Rectal smooth muscle tissue (tissue), 1 donor: Measurements from ENCODE around the gene GALNT13.

Experiments
- H3K27ac ChIP-seq: one replicate; pipeline ENCODE4 v1.7.0; 2013; ENCODE audit warnings: low read depth, low read length, inconsistent platforms
- H3K27me3 ChIP-seq: one replicate; pipeline ENCODE4 v1.7.0; 2013; ENCODE audit warnings: low read length; ENCODE audit not compliant: control insufficient read depth, insufficient read depth
- H3K36me3 ChIP-seq: one replicate; pipeline ENCODE4 v1.7.0; 2013; ENCODE audit warnings: low read length; ENCODE audit not compliant: control insufficient read depth, insufficient read depth
- H3K4me1 ChIP-seq: one replicate; pipeline ENCODE4 v1.7.0; 2013; ENCODE audit warnings: low read length; ENCODE audit not compliant: control insufficient read depth, insufficient read depth
- H3K4me3 ChIP-seq: one replicate; pipeline ENCODE4 v1.7.0; 2013; ENCODE audit warnings: low read length
- H3K9ac ChIP-seq: one replicate; pipeline ENCODE4 v1.7.0; 2013; ENCODE audit warnings: low read length

Gene GALNT13

GRCh38 chr2:154427453-154427852 is 555.7 kb downstream of the GALNT13 start:
- H3K27ac ChIP-seq: no peak overlapping the region
- H3K9ac ChIP-seq: no peak overlapping the region
- no peaks in the 10 kb centered on the region for H3K36me3 ChIP-seq
- no peaks in the 10 kb centered on the region for H3K4me1 ChIP-seq
- H3K27me3 ChIP-seq: no peaks in the 10 kb centered on the region
- no peak overlapping the region for H3K4me3 ChIP-seq

- H3K9ac ChIP-seq: no peak overlapping the region
- H3K27me3 ChIP-seq: no peaks in the 10 kb centered on the region
- no peak overlapping the region for H3K27ac ChIP-seq
- no peaks in the 10 kb centered on the region for H3K36me3 ChIP-seq
- no peaks in the 10 kb centered on the region for H3K4me1 ChIP-seq
- no peak overlapping the region for H3K4me3 ChIP-seq
These were observed 556.3 kb downstream of the GALNT13 start for GRCh38 chr2:154428022-154428421.

- no peaks in the 10 kb centered on the region for H3K27me3 ChIP-seq
These were observed 561.3 kb downstream of the GALNT13 start for GRCh38 chr2:154433010-154433409.

GRCh38 chr2:154437104-154437503 is 565.4 kb downstream of the GALNT13 start:
- Histone ChIP-seq H3K36me3 (no peaks in the 10 kb centered on the region), H3K9ac (no peak overlapping the region), H3K27me3 (no peaks in the 10 kb centered on the region), H3K4me3 (no peak overlapping the region), H3K27ac (no peak overlapping the region), H3K4me1 (no peaks in the 10 kb centered on the region)

More at GRCh38 chr2:154433010-154433409, 561.3 kb downstream of the GALNT13 start:
- no peak overlapping the region for H3K4me3 ChIP-seq
- no peaks in the 10 kb centered on the region for H3K4me1 ChIP-seq
- H3K9ac ChIP-seq: no peak overlapping the region
- no peaks in the 10 kb centered on the region for H3K36me3 ChIP-seq
- no peak overlapping the region for H3K27ac ChIP-seq

GRCh38 chr2:154439156-154439555 is 567.4 kb downstream of the GALNT13 start:
- no peak overlapping the region for H3K27ac ChIP-seq
- no peak overlapping the region for H3K4me3 ChIP-seq
- H3K27me3 ChIP-seq: no peaks in the 10 kb centered on the region
- no peaks in the 10 kb centered on the region for H3K4me1 ChIP-seq
- H3K36me3 ChIP-seq: no peaks in the 10 kb centered on the region
- H3K9ac ChIP-seq: no peak overlapping the region

GRCh38 chr2:154443919-154444318 is 572.2 kb downstream of the GALNT13 start:
- Histone ChIP-seq H3K27me3 (no peaks in the 10 kb centered on the region), H3K4me1 (no peaks in the 10 kb centered on the region), H3K27ac (no peak overlapping the region), H3K36me3 (no peaks in the 10 kb centered on the region), H3K9ac (no peak overlapping the region), H3K4me3 (no peak overlapping the region)

GRCh38 chr2:154446324-154446723 is 574.6 kb downstream of the GALNT13 start:
- H3K4me3 ChIP-seq: no peak overlapping the region
- H3K4me1 ChIP-seq: no peaks in the 10 kb centered on the region
- H3K27ac ChIP-seq: no peak overlapping the region
- H3K36me3 ChIP-seq: no peaks in the 10 kb centered on the region
- H3K27me3 ChIP-seq: no peaks in the 10 kb centered on the region
- no peak overlapping the region for H3K9ac ChIP-seq

GRCh38 chr2:154447727-154448418 is 576.2 kb downstream of the GALNT13 start:
- Histone ChIP-seq H3K36me3 (no peaks in the 10 kb centered on the region), H3K9ac (no peak overlapping the region), H3K27me3 (no peaks in the 10 kb centered on the region), H3K27ac (no peak overlapping the region), H3K4me1 (no peaks in the 10 kb centered on the region), H3K4me3 (no peak overlapping the region)

- Histone ChIP-seq H3K4me1 (no peaks in the 10 kb centered on the region), H3K4me3 (no peak overlapping the region), H3K27ac (no peak overlapping the region), H3K9ac (no peak overlapping the region), H3K36me3 (no peaks in the 10 kb centered on the region), H3K27me3 (no peaks in the 10 kb centered on the region)
These were observed 578.4 kb downstream of the GALNT13 start for GRCh38 chr2:154449951-154450658.

- H3K9ac ChIP-seq: no peak overlapping the region
- no peaks in the 10 kb centered on the region for H3K27me3 ChIP-seq
- no peaks in the 10 kb centered on the region for H3K36me3 ChIP-seq
- H3K4me1 ChIP-seq: no peaks in the 10 kb centered on the region
- no peak overlapping the region for H3K4me3 ChIP-seq
- no peak overlapping the region for H3K27ac ChIP-seq
These were observed 580.7 kb downstream of the GALNT13 start for GRCh38 chr2:154452471-154452870.

- Histone ChIP-seq H3K4me1 (no peaks in the 10 kb centered on the region), H3K27me3 (no peaks in the 10 kb centered on the region), H3K36me3 (no peaks in the 10 kb centered on the region), H3K9ac (no peak overlapping the region), H3K4me3 (no peak overlapping the region), H3K27ac (no peak overlapping the region)
These were observed 581.3 kb downstream of the GALNT13 start for GRCh38 chr2:154452906-154453493.

- Histone ChIP-seq H3K27me3 (no peaks in the 10 kb centered on the region), H3K4me1 (no peaks in the 10 kb centered on the region), H3K36me3 (no peaks in the 10 kb centered on the region), H3K27ac (no peak overlapping the region), H3K4me3 (no peak overlapping the region), H3K9ac (no peak overlapping the region)
These were observed 583.4 kb downstream of the GALNT13 start for GRCh38 chr2:154455166-154455565.
